Endothelial cell of hepatic sinusoid (primary cell): ENCODE data around the gene NRDE2.

Source experiments
- in situ Hi-C: cut with HindIII; loops from 2 replicates; pipeline ENCODE4 v1.10.0; 2017; ENCODE audit warnings: low sequenced_read_pairs

NRDE2 gene, protein sequence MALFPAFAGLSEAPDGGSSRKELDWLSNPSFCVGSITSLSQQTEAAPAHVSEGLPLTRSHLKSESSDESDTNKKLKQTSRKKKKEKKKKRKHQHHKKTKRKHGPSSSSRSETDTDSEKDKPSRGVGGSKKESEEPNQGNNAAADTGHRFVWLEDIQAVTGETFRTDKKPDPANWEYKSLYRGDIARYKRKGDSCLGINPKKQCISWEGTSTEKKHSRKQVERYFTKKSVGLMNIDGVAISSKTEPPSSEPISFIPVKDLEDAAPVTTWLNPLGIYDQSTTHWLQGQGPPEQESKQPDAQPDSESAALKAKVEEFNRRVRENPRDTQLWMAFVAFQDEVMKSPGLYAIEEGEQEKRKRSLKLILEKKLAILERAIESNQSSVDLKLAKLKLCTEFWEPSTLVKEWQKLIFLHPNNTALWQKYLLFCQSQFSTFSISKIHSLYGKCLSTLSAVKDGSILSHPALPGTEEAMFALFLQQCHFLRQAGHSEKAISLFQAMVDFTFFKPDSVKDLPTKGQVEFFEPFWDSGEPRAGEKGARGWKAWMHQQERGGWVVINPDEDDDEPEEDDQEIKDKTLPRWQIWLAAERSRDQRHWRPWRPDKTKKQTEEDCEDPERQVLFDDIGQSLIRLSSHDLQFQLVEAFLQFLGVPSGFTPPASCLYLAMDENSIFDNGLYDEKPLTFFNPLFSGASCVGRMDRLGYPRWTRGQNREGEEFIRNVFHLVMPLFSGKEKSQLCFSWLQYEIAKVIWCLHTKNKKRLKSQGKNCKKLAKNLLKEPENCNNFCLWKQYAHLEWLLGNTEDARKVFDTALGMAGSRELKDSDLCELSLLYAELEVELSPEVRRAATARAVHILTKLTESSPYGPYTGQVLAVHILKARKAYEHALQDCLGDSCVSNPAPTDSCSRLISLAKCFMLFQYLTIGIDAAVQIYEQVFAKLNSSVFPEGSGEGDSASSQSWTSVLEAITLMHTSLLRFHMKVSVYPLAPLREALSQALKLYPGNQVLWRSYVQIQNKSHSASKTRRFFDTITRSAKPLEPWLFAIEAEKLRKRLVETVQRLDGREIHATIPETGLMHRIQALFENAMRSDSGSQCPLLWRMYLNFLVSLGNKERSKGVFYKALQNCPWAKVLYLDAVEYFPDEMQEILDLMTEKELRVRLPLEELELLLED

DNA sequence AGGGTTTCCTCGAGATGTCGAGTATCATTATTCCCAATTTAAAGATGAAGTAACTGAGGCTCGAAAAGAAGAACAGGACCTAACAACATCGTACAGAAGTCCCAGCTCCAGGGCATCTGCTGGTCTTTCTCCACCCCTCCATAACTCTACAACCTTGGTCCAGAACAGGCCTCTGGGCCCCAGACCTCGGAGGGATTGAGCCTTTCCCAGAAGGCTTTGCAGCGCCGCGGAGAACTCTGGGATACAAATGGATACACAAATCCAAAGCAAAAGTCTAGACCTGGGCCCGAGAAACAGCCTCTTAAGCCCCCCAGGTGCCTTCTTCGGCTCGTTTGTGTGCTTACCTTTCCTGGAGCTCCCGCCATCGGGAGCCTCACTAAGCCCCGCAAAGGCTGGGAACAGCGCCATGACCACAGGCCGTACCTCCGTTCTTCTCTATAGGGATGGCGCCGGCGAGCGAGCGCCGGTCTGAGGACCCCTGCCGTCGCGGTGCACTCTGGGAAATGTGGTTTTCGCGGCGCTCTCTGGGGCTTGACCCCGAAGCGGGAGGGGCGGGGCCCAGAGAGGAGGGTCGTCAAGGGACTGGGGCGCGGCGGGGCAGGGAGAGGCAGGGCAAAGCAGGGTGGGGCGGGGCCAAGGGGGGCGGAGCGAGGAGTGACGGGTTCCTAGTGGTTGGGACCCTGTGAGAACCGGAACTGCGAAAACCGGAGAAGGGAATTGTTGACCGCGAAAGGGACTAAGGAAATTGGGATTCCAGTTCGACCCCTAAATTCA, at the start of gene NRDE2:
TSS of gene NRDE2 (minus strand) at position 445 of the 774 bp plus-strand sequence. CDS start at position 408, 37 bp downstream.
- in situ Hi-C loops = no loop called here

DNA sequence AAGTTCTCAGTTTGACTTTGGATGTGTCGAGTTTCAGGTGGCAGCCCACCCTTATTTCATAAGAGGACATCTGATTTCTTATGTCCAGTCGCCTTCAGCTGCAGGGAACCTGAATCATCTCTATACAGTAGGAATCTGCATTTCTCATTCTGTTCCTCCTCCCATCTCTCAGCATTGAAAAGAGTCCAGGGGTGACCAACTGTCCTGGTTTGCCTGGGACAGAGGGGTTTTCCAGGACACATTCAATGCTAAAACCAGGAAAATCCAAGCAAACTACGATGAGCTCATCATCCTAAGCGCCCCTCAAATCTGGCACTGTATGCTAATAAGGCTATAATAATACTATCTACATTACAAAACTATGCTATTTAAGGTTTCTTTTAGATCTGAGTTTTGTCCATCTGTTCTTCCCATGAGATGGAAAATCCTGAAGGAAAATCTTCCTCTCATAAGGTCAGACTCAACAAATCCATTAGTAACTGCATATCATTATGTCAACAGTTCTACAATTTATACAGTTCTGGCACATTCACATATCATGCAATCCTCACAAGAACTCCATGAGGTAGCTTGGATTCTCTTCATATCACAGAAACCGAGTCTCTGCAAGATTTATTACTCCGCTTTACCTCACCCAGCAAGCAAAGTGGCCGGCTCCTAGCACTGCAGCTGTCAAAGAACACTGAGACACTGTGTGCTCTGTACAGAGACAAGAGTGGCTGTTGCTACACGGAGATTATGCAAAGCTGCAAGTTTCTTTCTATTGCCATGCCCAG, 49.5 kb upstream of the NRDE2 start:
- in situ Hi-C loops = no loop called here

DNA sequence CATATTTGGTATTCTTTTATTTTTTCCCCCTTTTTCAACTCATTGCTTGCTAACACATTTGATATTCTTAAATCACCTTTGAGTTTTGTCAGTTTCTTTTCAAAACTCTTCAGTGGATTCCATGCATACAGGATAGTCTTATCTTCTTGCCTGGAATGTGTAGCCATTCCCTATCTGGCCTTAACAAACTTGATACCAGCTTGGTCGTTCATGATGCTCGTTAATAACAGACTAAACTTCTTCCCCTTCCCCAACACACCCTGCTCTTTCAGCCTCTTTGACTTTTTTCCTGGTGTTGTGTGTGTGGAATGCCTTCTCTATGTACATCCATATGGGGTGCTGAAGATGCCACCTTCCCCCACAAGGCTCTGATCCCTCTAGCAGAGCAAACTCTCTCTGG, 47.4 kb upstream of the NRDE2 start:
- in situ Hi-C loops = no loop called here

DNA sequence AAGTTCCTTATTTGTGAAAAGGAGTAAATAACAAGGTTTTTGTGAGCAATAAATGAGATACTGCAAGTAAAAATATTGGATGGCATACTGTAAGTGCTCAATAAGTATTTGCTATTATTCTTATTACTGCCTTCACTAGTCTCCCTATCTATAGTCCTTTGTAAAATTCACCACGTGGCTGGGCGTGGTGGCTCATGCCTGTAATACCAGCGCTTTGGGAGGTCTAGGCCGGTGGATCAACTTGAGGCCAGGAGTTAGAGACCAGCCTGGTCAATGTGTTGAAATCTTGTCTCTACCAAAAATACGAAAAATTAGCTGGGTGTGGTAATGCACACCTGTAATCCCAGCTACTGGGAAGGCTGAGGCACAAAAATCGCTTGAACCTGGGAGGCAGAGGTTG, 46.5 kb upstream of the NRDE2 start:
- in situ Hi-C loops = no loop called here

DNA sequence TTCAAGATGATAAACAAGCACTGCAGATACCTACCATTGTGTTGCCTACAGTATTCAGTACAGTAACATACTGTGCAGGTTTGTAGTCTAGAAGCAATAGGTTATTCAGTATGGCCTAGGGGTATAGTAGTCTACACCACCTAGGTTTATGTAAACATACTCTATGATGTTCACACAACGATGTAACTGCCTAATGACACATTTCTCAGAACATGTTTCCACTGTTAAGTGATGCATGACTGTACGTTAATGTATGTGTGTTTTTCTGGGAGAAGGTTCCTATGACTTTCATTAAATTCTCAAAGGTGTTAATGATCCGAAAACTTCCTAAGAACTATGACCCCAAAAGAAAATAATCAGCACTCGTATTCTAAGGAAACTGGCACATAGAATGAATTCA, 44.2 kb upstream of the NRDE2 start:
- in situ Hi-C loops = no loop called here

DNA sequence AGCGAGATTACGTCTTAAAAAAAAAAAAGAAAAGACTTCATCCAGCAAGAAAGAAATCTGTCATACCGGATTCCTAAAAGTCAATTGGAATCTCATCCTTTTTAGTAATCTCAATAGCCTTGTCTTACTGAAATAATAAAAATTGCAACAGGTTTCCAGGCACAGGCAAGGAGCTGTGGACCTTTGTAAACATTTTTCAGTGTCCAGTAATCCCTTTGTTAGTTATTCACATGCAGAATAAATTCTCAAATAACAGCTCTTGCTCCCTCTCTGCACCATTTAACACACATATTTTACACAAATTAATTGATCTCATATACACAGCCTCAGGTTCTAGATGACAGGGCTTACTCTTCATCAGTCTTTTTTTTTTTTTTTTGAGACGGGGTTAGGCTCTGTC, 43.1 kb upstream of the NRDE2 start:
- in situ Hi-C loops = no loop called here

DNA sequence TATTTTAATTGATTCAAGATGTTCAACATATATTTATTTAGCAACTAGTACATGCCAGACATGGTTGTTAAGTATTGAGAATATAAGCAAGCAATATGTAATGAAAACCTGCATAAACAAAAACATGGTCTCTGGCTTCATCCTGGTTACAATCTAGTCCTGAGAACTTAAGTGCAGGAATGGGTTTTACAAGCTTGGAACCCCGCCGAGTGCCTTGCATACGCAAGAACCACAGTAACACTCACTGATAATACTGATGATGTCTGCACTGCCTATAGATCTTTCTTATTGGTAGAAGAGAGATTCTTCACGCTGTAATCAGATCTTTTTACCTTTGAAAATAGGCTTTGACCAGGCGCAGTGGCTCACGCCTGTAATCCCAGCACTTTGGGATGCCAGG, 42.1 kb upstream of the NRDE2 start:
- in situ Hi-C loops = no loop called here

DNA sequence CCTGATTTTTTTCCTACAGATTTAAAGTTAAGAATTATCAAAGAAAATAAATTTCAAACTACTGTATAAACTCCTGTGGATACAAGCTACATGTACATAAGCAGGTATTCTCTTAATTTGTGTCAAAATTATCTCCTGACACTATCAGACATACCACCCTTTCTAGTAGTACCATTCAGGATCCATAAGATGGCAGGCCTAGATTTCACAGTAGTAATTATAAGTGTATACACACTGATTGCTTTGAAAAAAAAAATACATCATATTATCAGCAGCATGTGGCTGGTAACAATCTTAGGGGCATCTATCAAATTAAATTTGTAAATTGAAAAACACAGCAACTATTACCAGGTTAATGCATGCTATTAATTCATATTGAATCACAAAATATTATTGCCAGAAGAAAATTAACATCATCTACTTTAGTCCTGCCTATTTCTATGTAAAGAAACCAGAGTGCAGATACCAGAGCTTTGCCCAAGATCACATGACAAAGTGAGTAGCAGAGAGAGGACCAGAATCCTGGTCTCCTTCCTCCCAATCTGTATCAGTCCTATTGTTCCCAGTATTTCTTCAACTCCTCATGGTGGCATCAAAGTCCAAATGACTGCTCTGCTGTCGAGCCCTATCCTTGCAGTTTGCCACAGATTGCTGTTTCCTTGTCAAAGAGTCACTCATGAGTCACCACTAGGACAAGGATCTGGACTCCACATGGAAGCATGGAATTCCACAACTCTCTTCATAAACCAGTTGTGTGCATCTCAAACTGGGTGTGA, 37.4 kb upstream of the NRDE2 start:
- in situ Hi-C loops = no loop called here

DNA sequence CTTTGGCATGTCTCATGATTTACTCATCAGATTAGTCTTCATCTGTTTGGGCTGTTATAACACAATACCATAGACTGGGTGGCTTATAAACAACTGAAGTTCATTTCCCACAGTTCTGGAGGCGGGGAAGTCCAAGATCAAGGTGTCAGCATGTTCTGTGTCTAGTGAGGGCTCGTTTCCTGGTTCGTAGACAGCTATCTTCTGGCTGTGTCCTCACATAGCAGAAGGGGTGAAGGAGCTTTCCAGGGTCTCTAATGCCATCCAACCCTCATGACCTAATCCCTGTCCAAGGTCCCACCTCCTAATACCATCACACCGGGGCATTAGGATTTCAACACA, 30.8 kb upstream of the NRDE2 start:
- in situ Hi-C loops = no loop called here

DNA sequence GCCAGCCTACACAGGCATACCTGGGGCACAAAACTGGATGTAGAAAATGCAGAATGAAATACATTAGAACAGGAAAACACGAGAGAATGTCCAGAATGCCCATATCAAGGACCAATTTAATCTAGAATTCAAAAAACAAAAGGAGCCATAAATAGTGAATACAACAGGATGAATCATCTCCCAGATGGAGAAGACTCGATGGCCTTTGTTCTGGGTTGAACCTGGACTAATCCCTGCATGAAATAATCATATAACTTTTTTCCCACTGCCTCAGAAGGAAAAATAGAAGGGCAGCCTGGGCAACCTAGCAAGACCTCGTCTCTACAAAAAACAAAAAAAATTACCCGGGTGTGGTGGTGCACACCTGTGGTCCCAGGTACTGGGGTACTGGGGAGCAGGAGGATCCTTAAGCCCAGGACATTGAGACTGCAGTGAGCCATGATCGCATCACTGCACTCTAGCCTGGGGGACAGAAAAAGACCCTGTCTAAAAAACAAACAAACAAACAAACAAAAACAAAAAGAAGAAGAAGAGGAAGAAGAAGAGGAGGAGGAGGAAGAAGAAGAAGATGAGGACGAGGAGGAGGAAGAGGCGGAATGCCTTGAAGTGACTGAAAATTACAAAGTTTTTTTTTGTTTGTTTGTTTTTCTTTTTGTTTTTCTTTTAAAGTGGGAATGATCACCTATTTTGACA, 30.3 kb upstream of the NRDE2 start:
- in situ Hi-C loops = no loop called here

DNA sequence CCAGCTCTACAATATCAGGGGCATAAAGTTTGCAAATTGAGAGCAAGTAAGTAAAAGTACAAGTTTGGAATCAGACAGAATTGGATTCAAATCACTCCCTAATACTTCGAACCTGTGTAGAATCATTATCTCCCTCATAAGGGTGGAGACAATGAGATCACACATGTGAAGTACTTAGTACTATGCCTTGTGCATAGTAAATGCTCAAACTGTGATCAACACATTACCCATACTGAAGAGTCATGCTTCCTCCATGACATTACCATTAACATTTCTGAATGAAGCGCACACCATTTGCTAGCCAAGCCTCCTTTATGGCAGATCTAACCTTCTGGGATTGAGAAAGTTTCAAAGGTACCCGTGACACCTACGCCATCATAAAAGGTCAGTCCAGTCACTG, 26.6 kb upstream of the NRDE2 start:
- in situ Hi-C loops = no loop called here

DNA sequence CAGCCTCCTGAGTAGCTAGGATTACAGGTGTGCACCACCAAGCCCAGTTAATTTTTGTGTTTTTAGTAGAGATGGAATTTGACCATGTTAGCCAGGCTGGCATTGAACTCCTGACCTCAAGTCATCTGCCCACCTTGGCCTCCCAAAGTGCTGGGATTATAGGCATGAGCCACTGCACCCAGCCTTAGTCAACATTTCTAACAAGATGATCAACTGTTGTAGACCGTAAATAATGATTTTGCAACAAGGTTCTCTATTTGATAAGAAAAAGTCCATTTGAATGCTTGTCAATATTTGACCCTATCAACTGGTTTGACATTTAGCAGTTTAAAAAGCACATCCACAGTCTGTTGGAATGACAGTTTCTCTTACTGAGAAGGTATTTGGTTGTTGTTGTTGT, 25.2 kb upstream of the NRDE2 start:
- in situ Hi-C loops = no loop called here

DNA sequence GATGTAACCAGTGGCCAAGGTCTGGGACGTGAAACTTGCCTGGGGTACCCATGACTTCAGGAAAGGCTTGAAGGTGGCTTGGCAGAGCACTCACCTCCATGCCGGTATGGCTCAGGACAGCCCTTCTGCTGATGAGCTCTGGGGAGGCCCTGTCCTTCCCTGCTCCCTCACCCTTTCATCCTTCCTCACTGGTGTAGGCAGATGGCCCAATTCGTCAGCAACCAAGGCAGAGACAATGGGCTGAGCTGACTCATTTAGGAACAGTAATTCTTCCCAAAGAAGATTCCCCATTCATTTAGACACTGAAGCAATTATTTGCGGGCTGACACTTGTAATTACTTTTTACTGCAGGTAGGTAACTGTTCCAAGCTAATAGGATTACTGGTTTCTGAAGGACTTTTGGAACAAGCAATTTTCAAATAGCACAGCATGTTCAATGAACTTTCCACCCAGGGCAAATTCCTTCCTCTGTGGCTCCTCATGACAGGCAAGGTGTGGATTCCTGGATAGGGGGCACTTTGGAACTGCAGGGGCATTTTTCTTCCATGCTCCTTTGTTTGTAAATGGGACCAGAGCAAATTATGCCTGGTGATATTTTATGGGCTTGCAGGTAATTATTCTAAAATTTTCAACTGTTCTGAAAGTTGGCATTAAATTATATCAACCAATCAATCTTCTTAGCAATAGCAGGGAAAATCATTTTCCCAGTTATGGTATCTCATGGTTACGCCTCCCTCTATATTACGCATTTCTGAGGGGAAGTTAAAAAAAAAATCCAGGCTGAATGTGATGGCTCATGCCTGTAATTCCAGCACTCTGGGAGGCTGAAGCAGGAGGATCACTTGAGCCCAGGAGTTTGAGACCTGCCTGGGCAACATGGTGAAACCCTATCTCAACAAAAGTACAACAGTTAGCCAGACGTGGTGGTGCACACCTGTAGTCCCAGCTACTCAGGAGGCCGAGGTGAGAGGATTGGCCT, 24.1 kb upstream of the NRDE2 start:
- in situ Hi-C loops = no loop called here

DNA sequence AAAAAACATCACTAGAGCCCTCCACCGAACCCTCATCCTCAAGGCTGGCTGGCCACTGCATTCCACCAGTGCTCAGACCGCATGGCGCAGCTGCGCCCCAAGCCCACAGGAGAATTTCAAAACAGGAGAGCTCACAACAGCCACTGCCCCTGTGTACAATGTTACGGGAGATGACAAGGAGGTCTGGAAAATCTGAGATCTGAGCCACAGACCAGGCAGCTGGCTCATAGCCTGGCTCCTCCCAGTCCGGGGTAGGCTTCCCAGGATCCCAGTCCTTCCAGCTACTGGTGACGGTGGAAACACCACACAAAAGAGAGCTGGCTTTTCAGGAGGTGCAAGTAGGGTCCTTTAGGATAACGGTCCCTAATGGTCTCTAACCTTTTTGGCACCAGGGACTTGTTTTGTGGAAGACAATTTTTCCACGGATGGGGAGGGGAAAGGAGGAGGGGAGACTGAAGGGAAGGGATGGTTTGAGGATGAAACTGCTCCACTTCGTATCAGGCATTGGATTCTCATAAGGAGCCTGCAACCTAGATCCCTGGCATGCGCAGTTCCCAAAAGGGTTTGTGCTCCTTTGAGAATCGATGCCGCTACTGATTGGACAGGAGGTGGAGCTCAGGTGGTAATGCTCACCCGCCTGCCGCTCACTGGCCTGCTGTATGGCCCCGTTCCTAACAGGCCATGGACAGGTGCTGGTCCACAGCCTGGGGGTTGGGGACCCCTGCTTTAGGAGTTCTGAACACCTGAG, 23.0 kb upstream of the NRDE2 start:
- in situ Hi-C loops = no loop called here

DNA sequence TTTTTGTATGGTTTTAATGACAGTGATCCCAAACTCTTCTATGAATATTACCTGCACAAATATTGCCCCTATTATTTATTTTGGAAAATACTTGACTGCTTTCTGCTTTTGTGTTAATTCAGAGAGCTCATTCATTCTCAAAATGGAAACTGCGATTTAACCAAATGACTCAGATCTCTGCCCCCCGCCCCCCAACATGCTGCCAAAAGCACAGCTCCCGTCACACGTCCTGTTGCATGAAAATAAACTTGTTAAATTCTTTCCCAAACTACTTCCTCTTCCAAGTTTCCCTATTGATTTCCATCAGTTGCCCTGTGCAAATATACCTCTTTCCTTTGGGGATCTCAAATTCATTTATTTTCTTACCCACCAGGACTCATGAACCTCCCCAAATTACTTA, 18.0 kb upstream of the NRDE2 start:
- in situ Hi-C loops = no loop called here

DNA sequence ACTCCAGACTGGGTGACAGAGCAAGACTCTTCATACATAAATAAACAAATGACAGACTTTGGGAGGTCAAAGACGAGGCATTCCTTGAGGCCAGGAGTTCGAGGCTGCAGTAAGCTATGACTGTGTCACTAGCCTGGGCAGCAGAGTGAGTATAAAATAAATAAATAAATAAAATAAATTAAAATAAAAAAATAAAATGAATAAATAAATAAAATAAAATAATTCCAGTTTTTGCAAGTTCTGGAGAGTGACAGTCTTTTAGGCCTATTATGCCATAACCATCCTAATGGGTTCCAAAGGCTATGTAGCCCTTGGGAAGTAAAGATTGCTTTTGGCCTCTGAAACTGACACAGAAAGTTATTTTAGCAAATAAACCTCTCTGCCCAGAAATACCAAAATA, 16.5 kb upstream of the NRDE2 start:
- in situ Hi-C loops = no loop called here

DNA sequence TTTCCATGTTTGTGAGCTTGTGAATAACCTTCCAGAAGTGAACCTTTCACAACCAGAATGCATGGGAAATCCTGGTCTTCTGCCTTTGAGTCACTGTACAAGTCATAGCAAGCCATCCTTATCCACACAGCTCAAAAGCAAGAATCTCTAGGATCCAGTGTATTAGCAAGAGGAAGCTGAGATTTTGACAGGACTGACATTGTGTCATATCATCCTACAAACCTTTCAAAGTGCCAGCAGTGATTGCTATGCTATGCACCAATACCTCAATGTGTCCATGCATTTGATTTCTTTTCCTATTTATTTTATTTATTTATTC, 13.5 kb upstream of the NRDE2 start:
- in situ Hi-C loops = no loop called here
